ENCODE results near the gene AP3B1.

Gene AP3B1

DNA sequence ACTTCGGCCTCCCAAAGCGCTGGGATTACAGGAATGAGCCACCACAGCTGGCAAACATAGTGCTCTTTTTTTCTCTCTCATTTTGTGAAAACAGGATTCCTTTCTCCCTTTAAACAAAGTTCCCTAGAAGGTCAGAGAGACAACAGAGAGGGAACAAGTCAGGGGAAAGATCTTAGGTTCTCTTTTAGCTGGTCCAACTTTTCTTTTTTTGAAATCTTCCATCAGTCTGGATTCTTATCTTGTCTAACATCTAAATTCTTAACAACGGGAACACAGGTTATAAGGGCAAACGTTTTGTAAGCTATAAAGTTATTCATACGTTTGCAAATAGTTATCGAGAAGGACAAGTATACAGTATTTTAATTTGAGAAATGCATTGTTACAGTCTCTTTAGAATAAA, 294.3 kb downstream of the AP3B1 start:
- DNase-seq = no peak

GRCh38 chr5:77999399-77999798, 295.1 kb downstream of the AP3B1 start:
- DNase-seq = no peak

DNA sequence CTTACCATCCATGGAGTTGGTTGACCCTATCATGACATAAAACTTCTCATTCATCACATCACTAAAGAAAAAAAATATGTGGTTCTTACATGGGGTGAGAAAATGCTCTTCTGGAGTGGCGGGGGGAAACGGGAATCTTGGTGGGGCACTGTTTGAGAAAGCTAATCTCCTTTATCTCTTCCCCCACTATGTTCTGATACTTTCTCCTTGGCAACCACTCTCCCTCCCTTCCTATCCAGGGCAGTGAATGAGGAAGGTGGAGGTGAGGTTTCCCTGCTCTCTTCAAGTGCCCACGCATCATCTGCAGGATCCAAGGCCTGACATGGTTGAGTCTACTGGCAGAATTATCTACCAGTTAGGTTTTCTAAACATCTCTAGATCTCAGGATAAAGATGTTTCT, 297.6 kb downstream of the AP3B1 start:
- DNase-seq = no peak

GRCh38 chr5:77995793-77996409, 298.6 kb downstream of the AP3B1 start:
- DNase-seq = no peak

- no peak for DNase-seq
These were observed 299.6 kb downstream of the AP3B1 start for GRCh38 chr5:77994943-77995342.

DNA sequence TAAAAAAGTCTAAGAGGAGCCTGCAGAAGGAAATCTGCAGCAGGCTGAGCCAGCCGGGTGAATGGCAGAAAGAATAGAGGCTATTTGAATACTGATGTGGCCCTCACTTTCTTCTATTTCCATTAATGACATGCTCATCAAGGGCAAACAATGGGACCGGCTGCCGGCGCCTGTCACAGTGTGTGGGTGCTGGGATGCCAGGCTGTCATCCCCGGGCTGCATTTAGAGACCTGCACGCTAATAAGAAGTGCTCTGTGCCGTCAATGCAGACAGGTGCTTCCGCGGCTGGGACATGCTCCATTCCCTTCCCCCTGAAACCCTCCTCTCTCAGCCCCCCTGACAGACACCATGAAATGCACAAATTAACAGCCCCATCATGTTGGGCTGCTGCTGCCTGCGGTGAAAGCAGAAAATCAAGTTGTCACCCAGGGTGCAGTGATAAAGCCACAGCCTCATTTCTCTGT, 300.6 kb downstream of the AP3B1 start:
- DNase-seq = no peak

DNA sequence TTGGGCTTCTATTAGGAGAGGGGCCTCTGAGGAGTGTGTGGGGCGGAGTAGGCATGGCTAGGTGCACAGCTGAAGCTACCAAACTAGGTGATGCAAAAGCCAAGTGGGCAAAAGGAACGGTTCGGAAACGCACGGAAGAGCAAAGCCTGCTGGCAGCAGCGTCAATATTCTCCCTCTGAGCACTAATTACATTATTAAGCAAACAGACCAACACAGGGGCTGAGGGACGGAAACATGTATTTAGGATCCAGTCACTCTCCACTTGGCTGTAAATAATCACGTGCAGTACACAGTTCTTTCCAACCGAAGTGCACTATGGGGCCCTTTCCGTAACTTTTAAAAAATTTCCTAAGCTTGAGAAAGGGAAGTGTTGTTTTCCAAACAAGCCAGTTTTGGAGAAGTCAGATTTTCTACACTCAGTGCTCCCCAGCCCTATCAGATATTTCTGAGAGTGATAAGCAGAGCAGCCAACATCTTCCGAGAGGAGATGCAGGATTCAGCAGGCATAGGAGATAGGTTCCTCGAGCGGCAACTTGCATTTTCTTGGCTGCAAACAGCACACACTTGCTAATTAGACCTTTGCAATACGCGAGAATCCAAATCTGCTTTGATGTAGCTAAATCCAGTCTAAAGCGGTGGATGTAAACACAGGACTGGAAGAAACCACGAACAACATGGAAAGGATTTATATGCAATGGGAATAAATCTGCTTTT, 301.2 kb downstream of the AP3B1 start:
- no peak for DNase-seq

DNA sequence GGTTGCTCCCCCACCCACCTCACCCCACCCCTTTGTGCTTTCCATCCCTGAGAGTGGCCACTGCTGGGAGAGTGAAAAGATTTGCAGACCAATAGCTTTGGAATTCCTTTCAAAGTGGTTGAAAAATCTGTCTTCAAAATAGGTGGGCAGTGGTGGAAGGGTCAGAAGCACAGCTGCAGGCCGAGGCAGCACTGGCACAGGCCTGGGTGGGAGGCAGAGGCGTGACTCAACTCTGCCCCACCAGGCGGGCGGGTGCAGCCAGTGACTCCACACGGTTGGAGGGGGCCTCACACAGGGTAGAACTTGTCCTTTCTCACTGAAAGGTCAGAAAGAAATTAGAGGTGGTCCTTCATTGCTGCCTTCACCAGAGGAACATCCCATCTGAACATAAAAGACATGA, 303.4 kb downstream of the AP3B1 start:
- DNase-seq = no peak

DNA sequence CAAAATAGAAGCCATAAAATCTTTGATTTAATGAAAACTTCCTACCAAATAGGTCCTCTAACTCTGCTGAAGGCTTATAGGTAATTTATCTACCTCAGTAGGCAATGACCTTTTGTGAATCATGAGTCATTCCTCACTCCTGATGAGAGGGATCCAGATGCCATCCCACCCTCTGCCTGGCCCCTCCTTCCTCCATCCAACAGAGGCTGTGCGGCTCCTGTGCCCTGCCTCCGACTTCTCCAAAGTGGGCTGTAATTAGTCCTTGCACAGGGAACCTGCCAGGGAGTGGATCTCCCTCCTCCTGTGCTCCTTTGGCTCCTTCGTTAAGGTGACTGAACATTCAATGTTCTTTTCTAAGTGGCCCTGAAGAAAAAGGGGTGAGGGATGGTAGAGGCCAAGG, 304.5 kb downstream of the AP3B1 start:
- DNase-seq = no peak

DNA sequence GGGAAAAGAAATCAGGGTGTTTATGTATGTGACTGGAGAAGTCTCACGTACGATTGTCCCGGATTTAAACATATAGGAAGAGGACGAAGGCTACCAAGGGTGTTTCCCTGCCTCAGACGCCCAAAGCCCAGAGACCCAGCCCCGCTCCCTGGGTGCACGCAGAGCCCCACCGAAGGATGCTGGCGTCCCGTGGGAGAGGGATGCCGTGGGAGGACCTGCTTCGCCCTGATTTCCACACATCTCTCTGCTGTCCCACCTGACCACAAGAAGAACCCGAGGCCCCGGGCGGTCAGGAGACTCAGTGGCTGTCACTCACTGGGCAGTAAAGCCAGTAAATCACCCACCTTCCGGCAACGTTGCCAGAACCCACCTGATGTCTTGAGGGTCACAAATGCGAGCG, 306.5 kb downstream of the AP3B1 start:
- DNase-seq = no peak

DNA sequence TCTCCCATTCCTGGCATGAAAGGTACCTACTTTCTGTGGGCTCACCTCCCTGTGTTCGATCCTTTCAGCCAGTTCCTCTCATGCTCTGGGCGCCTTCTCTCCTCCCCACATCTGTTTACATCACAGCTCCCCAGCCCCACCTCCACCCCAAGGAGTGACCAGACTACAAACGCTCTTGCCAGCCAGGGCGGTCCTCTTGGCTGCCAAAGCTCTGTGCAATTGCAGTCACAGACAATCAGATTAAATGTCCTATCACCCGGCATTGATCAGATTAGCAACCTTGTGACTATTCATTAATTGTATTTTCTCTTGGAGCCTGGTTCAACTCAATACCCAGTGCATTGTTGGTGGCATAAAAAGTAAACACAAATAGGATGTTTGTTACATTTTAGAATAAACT, 307.2 kb downstream of the AP3B1 start:
- no peak for DNase-seq

GRCh38 chr5:77986261-77986660, 308.2 kb downstream of the AP3B1 start:
- no peak for DNase-seq

DNA sequence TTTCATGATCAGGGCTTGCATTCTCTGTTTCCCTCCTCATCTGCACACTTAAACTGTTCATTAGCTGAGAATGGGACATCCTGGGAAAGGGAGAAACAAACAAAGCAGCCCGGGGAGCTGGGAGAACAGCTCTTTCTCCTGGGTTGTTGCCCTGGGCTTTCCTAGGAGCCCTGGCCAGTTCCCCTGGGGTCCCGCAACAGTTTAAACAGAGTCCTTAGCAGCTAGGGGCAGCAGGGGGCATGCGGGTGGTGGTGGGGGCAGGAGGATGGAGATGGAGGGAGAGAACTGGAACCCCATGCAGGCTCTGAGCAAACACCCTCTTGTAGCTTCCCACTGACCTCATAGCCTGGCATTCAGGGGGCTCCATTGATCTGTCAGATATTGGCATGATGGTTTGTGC, 309.3 kb downstream of the AP3B1 start:
- DNase-seq = no peak

DNA sequence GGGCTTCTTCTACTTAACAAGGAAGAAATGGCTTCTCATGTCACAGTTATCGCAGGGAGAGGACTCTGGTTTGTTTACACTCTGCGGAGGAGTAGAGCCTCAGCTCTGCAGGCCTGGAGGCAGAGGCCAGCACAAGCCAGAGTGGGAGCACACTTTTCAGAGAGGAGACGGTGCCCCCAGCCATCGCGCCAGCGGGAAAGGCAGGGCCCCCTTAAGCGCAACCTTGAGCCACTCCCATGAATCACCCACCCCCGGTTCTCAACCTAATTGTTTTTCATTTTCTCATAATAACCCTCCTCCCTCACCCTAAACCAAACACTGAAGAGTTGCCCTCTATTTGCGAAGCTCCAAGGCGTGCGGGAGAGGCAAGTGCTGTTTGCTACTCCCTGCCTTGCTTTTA, 309.9 kb downstream of the AP3B1 start:
- DNase-seq = no peak

- DNase-seq = no peak
These were observed 310.9 kb downstream of the AP3B1 start for GRCh38 chr5:77983482-77984199.

DNA sequence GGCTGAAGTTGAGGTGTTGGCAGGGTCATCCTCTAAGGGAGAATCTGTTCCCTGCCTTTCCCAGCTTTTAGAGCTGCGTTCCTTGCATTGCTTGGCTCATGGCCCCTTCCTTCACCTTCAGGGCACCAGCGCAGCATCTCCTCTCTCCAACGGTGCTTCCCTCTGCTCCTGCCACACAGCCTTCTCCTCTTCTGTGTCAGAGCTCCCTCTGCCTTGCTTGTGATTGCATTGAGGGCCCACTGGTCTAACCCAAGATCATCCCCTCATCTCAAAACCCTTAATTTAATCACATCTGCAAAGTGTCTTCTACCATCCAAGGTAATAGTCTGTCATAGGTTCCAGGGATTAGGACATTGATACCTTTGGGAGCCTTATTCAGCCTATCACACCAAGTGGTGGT, 312.7 kb downstream of the AP3B1 start:
- no peak for DNase-seq

GRCh38 chr5:77974576-77974975, 319.9 kb downstream of the AP3B1 start:
- no peak for DNase-seq

- no peak for DNase-seq
These were observed 321.3 kb downstream of the AP3B1 start for GRCh38 chr5:77973253-77973609.

GRCh38 chr5:77972469-77973252, 321.8 kb downstream of the AP3B1 start:
- no peak for DNase-seq

GRCh38 chr5:77971776-77972468, 322.6 kb downstream of the AP3B1 start:
- DNase-seq = no peak

DNA sequence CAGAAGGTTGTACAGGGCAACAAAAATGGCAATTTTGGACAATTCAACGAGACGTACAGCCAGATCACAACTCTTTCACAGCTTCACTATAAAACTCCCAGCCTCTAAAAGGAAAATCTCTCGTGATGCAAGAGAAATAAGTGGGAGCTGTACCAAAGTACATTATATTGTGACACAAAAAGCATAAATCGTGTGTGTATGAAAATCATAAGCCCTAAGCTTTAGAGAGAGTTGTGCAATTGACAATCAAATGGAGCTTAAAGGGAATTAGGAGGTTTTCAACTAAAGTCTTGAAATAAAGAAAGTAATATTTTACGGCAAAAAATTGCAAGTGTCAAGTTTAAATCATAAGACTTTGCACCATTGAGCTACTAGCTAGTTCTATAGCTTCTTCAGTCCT, 323.6 kb downstream of the AP3B1 start:
- DNase-seq = no peak

GRCh38 chr5:77963795-77964194, 330.7 kb downstream of the AP3B1 start:
- no peak for DNase-seq

DNA sequence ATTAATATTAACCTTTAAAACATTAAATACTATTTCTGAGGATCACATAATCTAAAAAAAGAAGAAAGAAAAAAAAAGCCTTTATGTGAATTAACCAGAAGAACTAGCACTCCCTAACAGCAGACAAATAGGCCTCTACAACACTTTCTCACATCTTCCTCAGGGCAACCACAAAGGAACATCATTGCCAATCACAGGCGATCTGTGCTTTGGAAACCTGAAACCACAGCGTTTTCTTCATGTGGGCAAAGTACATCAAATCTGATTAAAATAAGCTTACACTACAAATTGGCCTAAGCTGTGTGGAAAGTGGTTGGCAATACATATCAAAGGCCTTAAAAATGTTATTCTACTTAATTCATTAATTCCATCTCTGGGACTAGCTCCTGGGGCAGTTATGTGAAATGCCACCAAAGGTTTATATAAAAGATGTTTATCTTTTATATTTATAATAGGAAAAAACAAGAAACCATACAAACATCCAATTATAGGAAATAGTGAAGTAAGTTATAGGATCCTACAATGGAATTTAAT, 333.6 kb downstream of the AP3B1 start:
- no peak for DNase-seq
